NCI-H2171 treated with DMSO at 0.1 percent for 48 hours (cell line): ENCODE data around the gene POLR3A.

Source experiments
- DNase-seq: peaks from one replicate; lab custom pipeline; 2025; lab: John Stamatoyannopoulos, UW

Gene POLR3A

DNA sequence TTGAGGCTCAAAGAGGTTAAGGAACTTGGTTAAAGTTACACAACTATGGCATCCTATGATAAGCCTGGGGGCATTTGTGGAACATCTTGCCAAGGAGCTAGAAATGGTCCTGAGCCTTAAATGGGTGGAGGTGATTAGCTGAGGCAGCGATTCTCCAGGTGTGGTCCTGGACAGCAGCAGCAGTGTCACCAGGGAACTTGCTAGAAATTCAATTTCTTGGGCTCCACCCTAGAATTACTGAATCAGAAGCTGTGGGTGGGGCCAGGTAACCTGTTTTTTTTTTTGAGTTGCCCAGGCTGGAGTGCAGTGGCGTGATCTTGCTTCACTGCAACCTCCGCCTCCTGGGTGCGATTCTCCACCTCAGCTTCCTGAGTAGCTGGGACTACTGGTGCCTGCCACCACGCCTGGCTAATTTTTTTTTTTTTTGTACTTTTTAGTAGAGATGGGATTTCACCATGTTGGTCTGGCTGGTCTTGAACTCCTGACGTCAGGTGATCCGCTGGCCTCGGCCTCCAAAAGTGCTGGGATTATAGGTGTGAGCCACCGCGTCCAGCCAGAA, 17.5 kb upstream of the POLR3A start:
- DNase-seq: no peak

DNA sequence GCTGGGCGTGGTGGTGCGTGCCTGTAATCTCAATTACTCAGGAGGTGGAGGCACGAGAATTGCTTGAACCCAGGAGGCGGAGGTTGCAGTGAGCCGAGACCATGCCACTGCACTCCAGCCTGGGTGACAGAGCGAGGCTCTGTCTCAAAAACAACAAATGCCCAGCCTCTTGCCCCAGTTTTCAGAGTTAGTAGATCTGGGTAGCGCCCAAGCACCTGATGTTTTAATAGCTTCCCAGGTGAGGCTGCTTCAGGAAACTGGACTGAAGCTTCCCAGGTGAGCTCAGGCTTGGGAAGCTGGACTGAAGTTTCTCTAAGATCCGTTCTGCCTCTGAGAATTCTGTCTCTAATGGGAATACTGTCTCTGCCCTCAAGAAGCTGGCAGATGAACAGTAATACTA, 16.5 kb upstream of the POLR3A start:
- DNase-seq: no peak

DNA sequence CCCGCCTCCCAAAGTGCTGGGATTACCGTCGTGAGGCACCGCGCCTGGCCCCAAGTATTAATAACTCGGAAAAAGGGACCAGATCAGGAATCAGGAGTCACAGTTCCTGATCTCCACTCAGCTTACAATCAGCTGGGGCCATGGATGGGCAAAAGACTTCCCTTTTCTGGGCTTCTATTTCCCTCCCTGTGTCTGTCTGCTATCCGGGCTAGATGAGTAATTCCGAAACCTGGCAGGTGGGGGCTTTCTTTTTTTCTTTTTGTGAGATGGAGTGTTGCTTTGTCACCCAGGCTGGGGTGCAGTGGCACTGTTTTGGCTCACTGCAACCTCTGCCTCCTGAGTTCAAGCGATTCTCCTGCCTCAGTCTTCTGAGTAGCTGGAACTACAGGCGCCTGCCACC, 15.9 kb upstream of the POLR3A start:
- no peak for DNase-seq

DNA sequence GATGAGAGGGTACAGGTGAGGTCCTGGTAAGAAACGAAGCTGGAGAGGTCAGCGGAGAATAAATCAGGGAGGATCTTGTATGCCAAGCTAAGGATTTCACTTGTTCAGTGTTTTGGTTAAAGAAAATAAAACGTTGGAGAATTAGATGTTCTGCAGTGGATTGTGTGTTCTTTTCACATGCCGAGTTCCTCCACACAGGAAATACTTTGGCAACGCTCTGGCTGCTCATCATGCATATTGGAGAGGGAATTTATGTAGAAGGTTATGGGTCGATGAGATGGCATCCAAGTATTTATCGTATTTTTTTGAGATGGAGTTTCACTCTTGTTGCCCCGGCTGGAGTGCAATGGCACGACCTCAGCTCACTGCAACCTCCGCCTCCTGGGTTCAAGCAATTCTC, 15.4 kb upstream of the POLR3A start:
- no peak for DNase-seq

DNA sequence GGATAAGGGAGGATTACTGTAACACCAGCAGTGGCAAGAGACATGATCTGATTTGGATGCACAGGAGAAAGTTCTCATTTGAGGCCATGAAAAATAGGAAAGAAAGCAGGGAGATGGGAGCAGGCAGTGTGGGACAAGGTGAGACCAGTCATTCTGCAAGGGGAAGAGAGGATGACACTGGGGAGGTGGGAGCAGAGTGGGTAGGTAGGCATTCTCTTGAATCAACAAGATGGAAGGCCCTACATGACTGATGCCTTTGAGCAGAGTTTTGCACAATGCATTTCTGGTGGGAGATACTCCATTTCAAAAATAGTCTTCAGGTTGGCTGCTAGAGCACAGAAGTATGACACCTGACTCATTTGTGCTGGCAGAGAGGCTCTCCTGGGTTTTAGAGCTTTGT, 14.9 kb upstream of the POLR3A start:
- DNase-seq: no peak

DNA sequence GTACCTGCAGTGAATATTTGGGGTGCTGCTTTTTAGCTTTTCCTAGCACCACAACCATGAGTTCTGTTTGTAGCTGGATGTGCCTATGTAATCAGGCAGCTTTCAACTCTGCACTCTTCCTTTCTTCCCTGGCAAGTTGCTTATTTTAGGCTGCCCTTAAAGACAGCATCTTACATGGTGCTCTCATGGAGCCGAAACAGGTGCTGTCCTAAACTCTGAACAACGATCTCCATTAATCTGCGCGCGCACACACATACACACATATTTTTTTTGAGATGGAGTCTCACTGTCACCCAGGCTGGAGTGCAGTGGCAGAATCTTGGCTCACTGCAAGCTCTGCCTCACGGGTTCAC, 13.4 kb upstream of the POLR3A start:
- no peak for DNase-seq

DNA sequence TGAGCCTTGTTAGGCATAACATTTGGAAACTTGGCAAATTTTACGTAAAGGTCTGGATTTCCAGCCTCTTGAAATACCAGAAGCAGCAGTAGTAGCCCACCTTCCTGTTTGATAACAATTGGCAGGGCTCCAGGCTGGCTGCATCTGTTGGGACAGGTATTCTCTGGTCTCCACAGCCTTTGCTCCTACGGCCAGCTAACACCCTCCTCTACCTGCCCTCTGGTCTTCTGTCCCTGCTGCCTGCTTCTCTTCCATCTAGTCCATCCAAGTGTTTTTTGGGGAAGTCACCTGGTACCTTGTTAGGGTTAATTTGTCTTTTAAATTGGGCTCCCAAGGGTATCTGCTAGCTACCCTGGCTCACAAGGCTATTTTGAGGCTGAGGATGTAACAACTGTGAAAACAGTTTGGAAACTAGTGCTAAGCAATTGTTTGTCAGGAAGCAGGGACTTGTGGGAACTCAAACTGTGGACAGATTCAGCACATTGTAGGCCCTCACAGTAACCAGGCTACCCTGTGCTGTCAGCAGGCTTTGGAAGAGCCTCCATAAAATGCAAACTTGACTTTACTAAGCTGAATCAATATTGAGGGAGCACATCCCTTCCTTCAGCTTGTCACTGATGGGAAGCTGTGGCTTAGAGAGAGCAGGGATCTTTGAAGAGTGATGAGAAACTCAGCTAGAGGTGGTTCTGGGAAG, 12.9 kb upstream of the POLR3A start:
- DNase-seq: no peak

DNA sequence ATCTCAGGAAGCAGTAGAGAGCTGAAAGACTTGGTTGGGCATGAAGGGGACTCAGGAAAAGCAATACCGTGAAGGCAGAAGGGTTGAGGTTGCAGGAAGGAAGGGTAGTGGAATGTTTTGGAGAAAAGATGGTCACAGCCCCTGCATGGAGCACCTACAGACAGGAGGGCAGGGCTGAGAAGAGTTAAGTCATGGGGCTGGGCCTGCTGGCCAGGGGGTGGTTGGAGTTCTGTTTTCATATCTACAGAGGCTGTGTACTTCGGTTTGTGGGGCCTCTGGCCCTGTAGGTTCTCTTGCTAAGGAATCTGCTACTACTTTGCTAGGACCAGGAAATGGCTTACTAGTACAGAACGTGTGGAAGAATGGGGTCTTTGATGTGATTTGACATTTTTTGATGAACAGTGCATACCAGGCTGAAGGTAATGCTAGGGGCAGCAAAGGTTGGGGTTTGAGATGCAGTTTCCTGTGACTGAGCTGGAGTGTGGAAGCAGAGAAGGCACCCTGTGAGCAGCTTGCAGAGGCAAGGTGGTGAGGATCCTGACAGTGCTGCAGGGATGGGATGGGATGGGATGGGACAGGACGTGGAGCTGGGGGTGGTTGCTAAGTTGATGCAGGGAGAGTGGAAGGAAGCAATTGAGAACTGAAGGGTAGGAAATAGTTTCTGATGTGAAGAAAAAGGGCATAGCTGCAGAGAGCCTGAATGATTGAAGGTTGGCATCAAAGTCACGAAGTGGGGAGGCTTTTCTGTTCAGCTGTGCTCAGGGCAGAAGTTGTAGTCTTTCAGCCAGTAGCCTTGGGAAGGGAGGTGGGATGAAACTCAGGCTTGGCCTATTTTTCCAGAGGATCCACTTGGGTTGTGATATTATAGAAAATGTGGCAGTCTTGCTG, 12.1 kb upstream of the POLR3A start:
- no peak for DNase-seq

DNA sequence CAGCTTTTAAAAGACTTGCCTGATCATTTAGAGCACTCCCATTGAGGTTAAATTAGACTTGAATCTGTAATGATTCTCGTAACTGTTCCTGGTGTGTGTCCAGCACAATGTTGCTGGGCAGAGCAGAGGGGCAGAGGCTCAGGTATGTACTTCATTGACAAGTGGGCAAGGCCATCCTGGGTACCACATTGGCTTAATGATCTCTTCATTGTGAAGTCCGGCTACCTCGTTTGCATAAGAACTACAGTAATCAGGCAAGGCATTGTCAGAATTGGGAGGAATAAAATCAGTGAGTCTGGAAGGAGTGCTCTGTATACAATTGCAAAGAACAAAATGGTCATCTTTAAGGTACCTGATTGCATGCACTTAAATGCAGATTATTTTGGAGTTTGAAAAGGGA, 10.4 kb upstream of the POLR3A start:
- DNase-seq: no peak

DNA sequence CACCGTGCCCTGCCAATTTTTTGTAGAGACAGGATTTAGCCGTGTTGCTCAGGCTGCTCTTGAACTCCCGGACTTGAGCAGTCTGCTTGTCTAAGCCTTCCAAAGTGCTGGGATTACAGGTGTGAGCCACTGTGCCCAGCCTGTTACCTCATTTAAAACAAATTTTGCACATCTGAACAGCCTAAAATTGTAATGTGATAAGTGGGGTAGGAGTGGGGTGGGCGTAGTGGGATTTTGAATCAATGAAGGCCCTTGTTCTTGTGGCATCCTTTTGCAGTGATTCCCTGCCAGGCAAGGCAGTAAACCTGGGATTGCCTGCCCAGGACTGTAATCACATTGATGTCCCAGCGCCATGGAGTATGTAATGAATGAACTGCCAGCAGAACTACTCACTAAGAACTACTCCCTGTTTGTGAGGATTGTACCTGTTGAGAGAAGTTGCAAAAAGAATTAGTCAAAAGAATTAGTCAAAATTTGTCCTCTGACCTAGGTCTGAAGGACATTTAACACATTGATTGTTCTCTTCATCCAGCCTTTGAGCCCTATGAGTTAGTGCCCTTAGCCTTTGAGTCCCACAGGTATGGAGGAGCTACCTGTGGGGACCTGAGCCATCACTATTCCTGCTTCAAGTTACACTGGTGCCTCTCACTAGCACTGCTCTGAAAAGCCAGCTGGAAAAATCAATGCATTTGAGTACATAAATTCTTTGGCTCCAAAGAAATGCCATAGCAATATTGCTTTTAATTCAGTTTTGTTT, 9.7 kb upstream of the POLR3A start:
- DNase-seq: no peak

DNA sequence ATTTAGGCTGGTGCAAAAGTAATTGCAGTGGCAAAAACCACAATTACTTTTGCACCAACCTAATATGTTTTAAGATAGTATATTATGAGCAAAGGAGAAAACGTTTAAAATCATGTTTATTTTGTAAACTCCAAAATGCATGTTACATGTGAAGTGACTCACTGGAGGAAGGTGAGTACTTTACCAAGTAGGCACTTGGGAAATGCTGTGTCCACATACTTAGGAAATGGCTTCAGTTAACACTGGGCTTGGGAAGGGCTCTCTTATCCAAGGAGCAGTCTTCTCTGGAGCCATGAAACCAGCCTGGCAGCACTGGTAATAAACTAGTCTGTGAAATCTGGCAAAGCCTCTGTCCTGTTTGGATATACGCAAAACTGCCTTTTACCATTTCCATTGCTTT, 8.8 kb upstream of the POLR3A start:
- no peak for DNase-seq

DNA sequence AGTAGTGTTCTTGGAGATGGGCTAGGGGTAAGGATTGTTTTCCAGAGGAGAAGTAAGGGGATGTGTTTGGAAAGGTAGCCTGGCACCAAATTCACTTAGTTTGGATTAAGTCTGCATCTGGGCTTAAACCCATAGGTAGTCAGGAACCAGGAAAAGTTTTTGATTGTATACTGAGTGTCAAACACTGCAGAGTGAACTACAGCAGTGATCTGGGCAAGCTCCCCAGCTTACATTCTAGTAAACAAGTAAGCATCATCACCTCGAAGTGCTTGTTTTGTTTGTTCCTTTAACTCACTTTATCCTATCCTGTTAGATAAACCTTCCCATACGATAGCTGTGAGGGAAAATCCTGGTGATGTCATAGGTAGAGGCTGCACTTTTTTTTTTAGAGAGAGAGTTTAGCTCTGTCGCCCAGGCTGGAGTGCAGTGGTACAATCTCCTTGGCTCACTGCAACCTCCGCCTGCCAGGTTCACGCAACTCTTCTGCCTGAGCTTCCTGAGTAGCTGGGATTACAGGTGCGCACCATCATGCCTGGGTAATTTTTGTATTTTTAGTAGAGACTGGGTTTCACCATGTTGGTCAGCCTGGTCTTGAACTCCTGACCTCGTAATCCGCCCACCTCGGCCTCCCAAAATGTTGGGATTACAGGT, 6.7 kb upstream of the POLR3A start:
- no peak for DNase-seq

DNA sequence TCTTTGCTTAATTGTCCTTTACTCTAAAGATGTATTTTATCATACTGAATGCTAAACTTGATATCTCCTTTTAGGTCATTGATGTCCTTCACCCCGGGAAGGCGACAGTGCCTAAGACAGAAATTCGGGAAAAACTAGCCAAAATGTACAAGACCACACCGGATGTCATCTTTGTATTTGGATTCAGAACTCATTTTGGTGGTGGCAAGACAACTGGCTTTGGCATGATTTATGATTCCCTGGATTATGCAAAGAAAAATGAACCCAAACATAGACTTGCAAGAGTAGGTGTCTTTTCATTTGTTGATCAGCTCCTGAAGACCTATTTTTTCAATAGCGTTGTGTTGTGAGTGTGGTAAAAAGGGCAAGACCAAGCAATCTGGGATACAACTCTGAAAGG, 6.1 kb upstream of the POLR3A start:
- no peak for DNase-seq

DNA sequence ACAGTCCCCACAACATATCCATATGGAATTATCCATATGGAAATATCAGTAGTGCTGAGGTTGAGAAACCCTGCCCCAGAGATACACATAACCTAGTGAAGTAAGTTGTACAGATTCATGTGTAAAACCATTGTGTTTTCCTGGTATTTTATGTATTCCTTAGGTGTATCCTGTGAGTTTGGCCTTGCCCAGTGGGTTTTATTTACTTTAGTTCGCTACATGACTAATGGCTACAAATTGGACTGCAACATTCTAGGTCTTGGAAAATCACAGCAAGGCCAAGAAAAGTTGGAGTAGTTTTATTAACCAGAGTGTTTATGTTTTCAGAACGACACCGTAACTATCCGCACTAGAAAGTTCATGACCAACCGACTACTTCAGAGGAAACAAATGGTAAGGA, 5.7 kb upstream of the POLR3A start:
- DNase-seq: no peak

DNA sequence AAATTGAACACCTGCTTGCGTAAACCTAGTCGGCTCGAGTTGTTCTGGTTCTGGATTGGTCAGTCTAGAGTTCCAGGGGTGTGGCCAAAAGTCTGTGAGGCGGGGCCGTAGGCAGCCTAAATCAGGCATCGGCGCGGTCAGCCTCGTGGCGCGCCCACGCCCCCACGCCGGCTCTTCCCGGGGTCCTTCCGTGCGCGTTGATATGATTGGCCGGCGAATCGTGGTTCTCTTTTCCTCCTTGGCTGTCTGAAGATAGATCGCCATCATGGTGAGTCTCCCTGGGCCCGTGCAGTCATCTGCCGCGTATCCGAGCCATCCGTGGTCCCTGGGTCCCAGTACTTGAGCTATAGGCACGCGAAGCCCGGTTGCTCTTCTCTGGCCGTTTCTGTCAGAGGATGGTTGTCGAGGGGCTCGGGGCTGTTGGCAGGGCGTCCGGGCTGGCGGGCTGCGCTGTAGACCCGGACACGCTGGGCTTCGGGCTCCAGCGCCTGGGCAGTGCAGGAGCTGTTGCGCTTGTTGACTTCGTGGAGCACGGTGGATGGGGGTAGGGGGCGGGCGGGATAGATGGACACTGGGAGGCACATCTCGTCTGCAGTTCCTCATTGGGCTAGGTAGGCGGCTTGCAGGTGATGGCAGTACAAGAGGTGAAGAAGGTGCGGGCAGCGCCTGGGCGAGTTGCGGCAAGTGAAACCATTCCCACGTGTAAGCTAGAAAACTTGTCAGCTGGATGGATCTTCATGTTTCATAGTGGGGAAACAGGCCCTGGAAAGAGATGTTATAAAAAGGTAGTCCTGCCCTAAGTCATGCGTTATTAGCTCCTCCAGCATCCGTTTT, 4.5 kb upstream of the POLR3A start, which contains the start of gene RPS24:
Gene RPS24, plus strand, starts transcription at position 227 of the 834 bp plus-strand sequence. Its CDS starts 39 bp downstream, at position 266.
- DNase-seq: peak; percentile 96

DNA sequence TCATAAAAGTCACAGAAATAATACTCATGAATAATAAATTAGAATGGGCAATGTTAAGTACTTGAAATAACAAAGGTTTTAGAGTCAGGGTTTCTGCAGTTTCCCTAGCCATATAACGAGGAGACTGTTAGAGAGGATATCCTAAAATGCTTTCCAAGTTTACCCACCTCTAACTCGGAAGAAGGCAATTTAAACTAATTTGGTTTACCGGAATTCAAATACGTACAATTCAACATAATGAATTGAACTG, 4.0 kb upstream of the POLR3A start:
- DNase-seq: no peak

DNA sequence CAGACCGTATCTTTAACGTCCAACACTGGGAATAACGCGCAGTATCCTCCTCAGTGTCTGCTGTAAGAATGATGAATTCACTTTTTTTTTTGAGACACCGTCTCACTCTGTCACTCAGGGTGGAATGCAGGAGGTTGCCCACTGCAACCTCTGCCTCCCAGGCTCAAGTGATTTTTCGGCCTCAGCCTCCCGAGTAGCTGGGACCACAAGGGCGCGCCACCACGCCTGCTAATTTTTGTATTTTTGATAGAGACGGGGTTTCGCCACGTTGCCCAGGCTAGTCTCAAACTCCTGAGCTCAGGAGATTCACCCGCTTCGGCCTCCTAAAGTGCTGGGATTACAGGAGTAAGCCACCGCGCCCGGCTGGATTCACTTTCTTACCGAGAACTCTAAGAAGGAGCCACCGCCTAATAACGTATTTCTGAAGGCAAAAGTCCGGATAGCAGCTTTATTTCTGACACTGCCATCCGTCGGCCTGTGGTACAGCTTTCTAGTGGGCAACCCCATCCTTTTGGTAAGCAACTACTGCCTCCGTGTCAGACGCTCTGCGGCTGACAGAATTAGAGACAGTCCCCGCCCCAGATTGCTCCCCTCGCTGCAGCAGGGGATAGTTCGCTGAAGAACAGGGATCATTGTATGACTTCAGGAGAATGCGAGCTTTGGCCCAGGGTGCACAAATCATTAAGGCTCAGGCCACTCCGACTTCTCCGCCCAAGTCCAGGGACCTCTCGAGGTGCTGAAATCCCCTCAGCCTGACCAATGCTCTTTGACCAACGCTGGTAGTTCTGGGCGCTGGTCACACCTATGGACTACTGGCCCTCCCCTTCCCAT, 662 bp downstream of the POLR3A start:
- no peak for DNase-seq

DNA sequence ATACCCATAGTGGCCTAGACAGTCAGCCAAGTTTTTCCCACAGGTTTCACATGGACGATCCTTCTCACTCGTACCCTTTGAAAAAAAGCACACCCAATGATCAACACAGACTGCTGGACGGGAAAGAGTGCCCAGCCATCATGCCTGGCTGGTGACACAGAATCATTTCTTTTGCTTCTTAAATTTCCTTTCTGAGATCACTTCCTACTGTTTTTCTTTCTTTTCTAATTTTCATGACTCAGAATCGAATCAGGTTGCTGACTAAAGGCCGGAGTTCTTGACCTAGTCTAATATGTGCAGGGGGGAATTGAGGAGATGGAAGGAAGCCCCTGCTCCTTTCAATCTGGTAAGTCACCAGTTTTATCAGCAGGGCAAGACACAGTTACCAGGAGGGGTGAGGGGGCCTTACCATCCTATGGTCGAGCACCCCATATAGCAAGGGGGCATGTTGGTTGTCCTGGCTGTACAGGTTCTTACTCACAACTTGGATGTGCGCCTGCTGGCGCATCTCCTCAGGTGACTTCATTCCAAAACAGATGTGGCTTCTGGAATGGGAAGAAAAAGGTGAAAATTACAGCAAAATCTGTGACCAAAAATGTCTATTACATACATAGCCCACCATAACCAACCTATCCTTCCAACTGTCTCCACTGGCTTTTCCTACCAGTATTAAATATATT, 3.5 kb downstream of the POLR3A start:
- no peak for DNase-seq

DNA sequence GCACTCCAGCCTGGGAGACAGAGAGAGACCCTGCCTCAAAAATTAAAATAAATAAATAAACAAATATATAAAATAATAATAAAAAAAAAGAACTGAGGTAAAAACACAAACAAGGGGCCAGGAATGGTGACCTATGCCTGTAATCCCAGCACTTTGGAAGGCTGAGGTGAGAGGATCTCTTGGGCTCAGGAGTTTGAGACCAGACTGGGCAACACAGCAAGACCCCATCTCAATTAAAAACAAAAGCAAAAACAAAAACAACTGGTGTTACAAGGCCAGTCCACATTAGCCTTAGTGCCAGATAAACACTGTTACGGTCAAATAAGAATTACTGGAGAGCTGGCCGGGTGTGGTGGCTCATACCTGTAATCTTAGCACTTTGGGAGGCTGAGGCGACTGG, 5.6 kb downstream of the POLR3A start:
- DNase-seq: no peak

DNA sequence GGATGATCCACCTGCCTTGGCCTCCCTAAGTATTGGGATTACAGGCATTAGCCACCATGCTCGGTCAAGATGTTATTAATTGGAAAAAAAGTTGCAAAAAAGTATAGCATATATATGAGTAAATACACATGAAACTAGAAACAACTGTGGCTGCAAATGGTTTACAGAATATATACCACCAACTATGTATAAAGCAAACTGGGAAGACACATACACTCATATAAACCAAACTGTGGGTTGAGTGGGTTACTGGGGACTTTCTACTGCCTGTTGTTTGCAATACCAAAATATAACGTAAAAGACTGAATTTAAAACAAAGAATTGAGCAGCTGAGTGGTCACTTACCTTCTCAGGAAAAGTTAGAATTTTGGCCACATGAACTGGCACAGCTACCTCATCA, 8.1 kb downstream of the POLR3A start:
- no peak for DNase-seq
